ENCODE results near the gene IKZF4. TPM values are rescaled to one million over a fixed set of nuclear protein-coding genes. Genes with fewer than 3 reads are reported as not detected.

The IKZF4 gene
- total RNA-seq, 1 experiment from 2014 or later = 13.9 TPM

DNA sequence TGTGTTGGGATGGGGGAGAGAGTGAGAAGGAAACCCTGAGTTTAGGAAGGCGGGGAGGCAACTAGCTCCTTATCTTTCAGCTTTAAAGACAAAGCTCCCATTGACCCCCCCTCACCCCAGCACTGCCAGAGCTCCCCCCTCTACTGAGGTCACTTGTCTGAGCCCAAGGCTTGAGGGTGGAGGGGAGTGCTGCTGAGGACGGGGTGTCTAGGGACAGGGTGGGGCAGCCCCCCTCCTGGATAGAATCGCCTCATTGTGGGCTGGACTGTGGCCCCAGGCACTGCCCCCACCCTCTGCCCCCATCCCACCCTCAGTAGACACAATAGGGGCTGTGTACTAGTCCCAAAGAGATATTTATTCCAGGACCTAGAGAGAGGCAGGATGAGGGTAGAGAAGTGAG, 62.1 kb downstream of the IKZF4 start:
- H2BK5ac ChIP-seq (ENCODE audit: insufficient read length, low read length) = no peak overlapping the region
- H3K27ac Mint-ChIP-seq = no peak overlapping the region
- peaks cover 13% of the 10 kb centered on the region for H3K23me2 ChIP-seq (ENCODE audit: insufficient read length, low read depth, low read length, poor library complexity, severe bottlenecking)
- peaks cover 25 to 42% (median 39%) of the 10 kb centered on the region in 3 experiments for H3K36me3 Mint-ChIP-seq (ENCODE audit: insufficient read depth in 1 of 3, low read depth in 3 of 3)
- H2AK5ac ChIP-seq (ENCODE audit: insufficient read length, low read length) = no peak overlapping the region
- no peak overlapping the region for H3K18ac ChIP-seq (ENCODE audit: insufficient read length, low read depth, low read length)
- H2BK12ac ChIP-seq (ENCODE audit: insufficient read length, low read depth, low read length) = no peak overlapping the region
- H3K9ac ChIP-seq (ENCODE audit: extremely low read depth, insufficient read length, low read length) = no peak overlapping the region
- no peak overlapping the region for H2BK15ac ChIP-seq (ENCODE audit: low read depth, low read length)
- H3T11ph ChIP-seq (ENCODE audit: low read length) = no peak overlapping the region
- TF ChIP-seq, protein P1, sequence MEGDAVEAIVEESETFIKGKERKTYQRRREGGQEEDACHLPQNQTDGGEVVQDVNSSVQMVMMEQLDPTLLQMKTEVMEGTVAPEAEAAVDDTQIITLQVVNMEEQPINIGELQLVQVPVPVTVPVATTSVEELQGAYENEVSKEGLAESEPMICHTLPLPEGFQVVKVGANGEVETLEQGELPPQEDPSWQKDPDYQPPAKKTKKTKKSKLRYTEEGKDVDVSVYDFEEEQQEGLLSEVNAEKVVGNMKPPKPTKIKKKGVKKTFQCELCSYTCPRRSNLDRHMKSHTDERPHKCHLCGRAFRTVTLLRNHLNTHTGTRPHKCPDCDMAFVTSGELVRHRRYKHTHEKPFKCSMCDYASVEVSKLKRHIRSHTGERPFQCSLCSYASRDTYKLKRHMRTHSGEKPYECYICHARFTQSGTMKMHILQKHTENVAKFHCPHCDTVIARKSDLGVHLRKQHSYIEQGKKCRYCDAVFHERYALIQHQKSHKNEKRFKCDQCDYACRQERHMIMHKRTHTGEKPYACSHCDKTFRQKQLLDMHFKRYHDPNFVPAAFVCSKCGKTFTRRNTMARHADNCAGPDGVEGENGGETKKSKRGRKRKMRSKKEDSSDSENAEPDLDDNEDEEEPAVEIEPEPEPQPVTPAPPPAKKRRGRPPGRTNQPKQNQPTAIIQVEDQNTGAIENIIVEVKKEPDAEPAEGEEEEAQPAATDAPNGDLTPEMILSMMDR (conservative IDR thresholded peaks at IDR 0.05) = no peak
- no peak overlapping the region for H3K4me3 Mint-ChIP-seq
- DNase-seq = no peak
- H4K5ac ChIP-seq (ENCODE audit: insufficient read length, low read depth, low read length) = no peak overlapping the region
- H3K23ac ChIP-seq (ENCODE audit: insufficient read length, low read depth, low read length) = no peak overlapping the region
- no peaks in the 10 kb centered on the region; the same call in 1 of the 2 replicates for H3K27me3 ChIP-seq (ENCODE audit: insufficient read depth, low read length)
- no CpG with 5 or more reads among the region's 3 CpGs for WGBS (ENCODE audit: extremely low coverage, insufficient read length, low lambda C conversion rate)
- H2AFZ ChIP-seq (ENCODE audit: low read length) = no peak overlapping the region
- H2BK20ac ChIP-seq (ENCODE audit: low read depth, low read length, poor library complexity, severe bottlenecking) = no peak overlapping the region
- H4K91ac ChIP-seq (ENCODE audit: insufficient read length, low read depth, low read length) = no peak overlapping the region
- no peak overlapping the region for H3K4me2 ChIP-seq (ENCODE audit: insufficient read depth, insufficient read length, low read length)
- H3K14ac ChIP-seq (ENCODE audit: insufficient read depth, low read length) = no peak overlapping the region
- H3K79me2 ChIP-seq (ENCODE audit: insufficient read depth, low read length) = peaks cover 7% of the 10 kb centered on the region; the same call in 1 of the 2 replicates
- H3K79me1 ChIP-seq (ENCODE audit: insufficient read depth, low read depth, low read length, poor library complexity, severe bottlenecking) = no peaks in the 10 kb centered on the region
- 0 out of 2 replicates have a peak, but pooled peaks cover 4% of the 10 kb centered on the region for H3K4me1 ChIP-seq (ENCODE audit: insufficient read depth, low read length)
- no peak overlapping the region for H3K56ac ChIP-seq (ENCODE audit: insufficient read length, low read depth, low read length)
- H3K27me3 Mint-ChIP-seq (ENCODE audit: low read depth) = no peaks in the 10 kb centered on the region
- peaks cover 19 to 25% of the 10 kb centered on the region in 2 experiments for H3K4me1 Mint-ChIP-seq
- no peak overlapping the region for H3K27ac ChIP-seq (ENCODE audit: insufficient read length, low read depth, low read length)
- H2BK120ac ChIP-seq (ENCODE audit: low read depth, low read length, poor library complexity, severe bottlenecking) = no peak overlapping the region
- no peak overlapping the region for H3K4ac ChIP-seq (ENCODE audit: low read depth, low read length)
- H3K9me3 Mint-ChIP-seq = no peaks in the 10 kb centered on the region
- no peak overlapping the region for H4K8ac ChIP-seq (replicated peaks; ENCODE audit: insufficient read length, low read depth, low read length)
- H4K20me1 ChIP-seq (ENCODE audit: control insufficient read depth, insufficient read depth, insufficient read length) = no peaks in the 10 kb centered on the region
- no peaks in the 10 kb centered on the region for H3K9me3 ChIP-seq (ENCODE audit: control insufficient read depth, low read depth, low read length)
